Transverse colon (tissue), 4 donors: ENCODE data around the gene ADAMTS3. TPM values are rescaled to one million over a fixed set of nuclear protein-coding genes. Genes with fewer than 3 reads are reported as not detected.
A peak's percentile ranks its signal among the peaks of the same experiment; 100 is the strongest.

Source experiments
- DNase-seq: peaks from one replicate; pipeline ENCODE4 v3.0.0-alpha.2; 2019
- H3K27ac ChIP-seq, 4 donors: fragments of 200-600 bp; sonication (generic); 2 replicates each; pipeline ENCODE4 v1.5.1; 2016 to 2018; ENCODE audit warnings: inconsistent platforms in 4 of 4
- H3K27me3 ChIP-seq: fragments of 200-600 bp; sonication (generic); 2 replicates; pipeline ENCODE4 v1.5.1; 2017; ENCODE audit warnings: inconsistent platforms
- H3K36me3 ChIP-seq, 4 donors: fragments of 200-600 bp; sonication (generic); 2 replicates each; pipeline ENCODE4 v1.5.1; 2017 to 2019; ENCODE audit warnings: inconsistent platforms in 4 of 4
- H3K4me1 ChIP-seq, 4 donors: fragments of 200-600 bp; sonication (generic); 2 replicates each; pipeline ENCODE4 v1.5.1; 2017 to 2020; ENCODE audit warnings: inconsistent platforms in 4 of 4
- H3K4me3 ChIP-seq, 4 donors: fragments of 200-600 bp; sonication (generic); 1 replicate in 1 of 4; 2 replicates in 3 of 4; pipeline versions ENCODE4 v1.5.1 to v1.6.1; 2017 to 2019; ENCODE audit warnings: inconsistent platforms in 4 of 4
- H3K9me3 ChIP-seq, 2 donors: fragments of 200-600 bp; sonication (generic); 2 replicates each; pipeline ENCODE4 v1.5.1; 2017 to 2019; ENCODE audit warnings: inconsistent platforms in 2 of 2
- EP300 ChIP-seq: sonication (generic); formaldehyde crosslinking; IDR thresholded peaks from one replicate; pipeline ENCODE4 v1.6.1; 2017; ENCODE audit warnings: antibody characterized with exemption, low read depth
- POLR2A ChIP-seq: fragments of 450-650 bp; IDR thresholded peaks from one replicate; pipeline ENCODE4 v1.6.1; 2016; ENCODE audit warnings: antibody characterized with exemption, mild to moderate bottlenecking, moderate library complexity
- POLR2AphosphoS5 ChIP-seq, 3 donors: sonication (generic); formaldehyde crosslinking; IDR thresholded peaks; one replicate each; pipeline ENCODE4 v1.6.1; 2016; ENCODE audit warnings: antibody characterized with exemption in 3 of 3
- WGBS, 2 donors: methylation state at CpG; one replicate each; pipeline ENCODE4 v1.1.5; 2018; ENCODE audit warnings: low coverage in 1 of 2; 5-methylcytosine and 5-hydroxymethylcytosine counted together
- in situ Hi-C, 4 donors: fragments of 200-750 bp; cut with MboI; loops; one replicate each; pipeline versions ENCODE4 v1.15.0 to v1.15.1; 2017; ENCODE audit warnings: low sequenced_read_pairs in 3 of 4, low pct_ligation_motif_present in 1 of 4, low pct_unique_long_range_greater_than_20kb in 1 of 4
- intact Hi-C: fragments of 100-400 bp; cut with DNase I; formaldehyde crosslinking; loops from one replicate; pipeline ENCODE4 v1.15.1; 2023; ENCODE audit warnings: low total_unique reads
- total RNA-seq, 4 donors: library from RNA; depleted of rRNA; stranded (reverse); fragments of >200 nt; gene quantifications; one replicate each; pipeline ENCODE4 v1.1.0, GENCODE V29; 2016
- TF ChIP-seq, protein P1 (sequence below), 5 experiments: fragments of 200-600 bp in 3 of 5; fragments of 450-650 bp in 2 of 5; sonication (generic) in 3 of 5; IDR thresholded peaks; 1 replicate in 2 of 5; 2 replicates in 3 of 5; pipeline ENCODE4 v1.5.1; 2016 to 2017; ENCODE audit warnings: antibody characterized with exemption in 5 of 5, inconsistent platforms in 3 of 5, mild to moderate bottlenecking in 2 of 5, moderate library complexity in 1 of 5

The ADAMTS3 gene
- total RNA-seq, 4 donors from 2014 or later = 0.14 to 0.64 TPM; not detected in 2

- in situ Hi-C loops (no loop called here), intact Hi-C loops (no loop called here)
- WGBS, 2 donors = 87 to 88% methylated on average over 5 to 6 of the region's 6 CpGs
- Histone ChIP-seq H3K9me3 (no peaks in the 10 kb centered on the region), H3K27ac (no peak overlapping the region), H3K4me3 (no peak overlapping the region), H3K4me1 (no peaks in the 10 kb centered on the region), H3K36me3 (no peaks in the 10 kb centered on the region), H3K27me3 (no peaks in the 10 kb centered on the region)
- no peak for TF ChIP-seq POLR2AphosphoS5 (IDR thresholded peaks at IDR 0.05)
- TF ChIP-seq POLR2A = no peak
- TF ChIP-seq, protein P1, sequence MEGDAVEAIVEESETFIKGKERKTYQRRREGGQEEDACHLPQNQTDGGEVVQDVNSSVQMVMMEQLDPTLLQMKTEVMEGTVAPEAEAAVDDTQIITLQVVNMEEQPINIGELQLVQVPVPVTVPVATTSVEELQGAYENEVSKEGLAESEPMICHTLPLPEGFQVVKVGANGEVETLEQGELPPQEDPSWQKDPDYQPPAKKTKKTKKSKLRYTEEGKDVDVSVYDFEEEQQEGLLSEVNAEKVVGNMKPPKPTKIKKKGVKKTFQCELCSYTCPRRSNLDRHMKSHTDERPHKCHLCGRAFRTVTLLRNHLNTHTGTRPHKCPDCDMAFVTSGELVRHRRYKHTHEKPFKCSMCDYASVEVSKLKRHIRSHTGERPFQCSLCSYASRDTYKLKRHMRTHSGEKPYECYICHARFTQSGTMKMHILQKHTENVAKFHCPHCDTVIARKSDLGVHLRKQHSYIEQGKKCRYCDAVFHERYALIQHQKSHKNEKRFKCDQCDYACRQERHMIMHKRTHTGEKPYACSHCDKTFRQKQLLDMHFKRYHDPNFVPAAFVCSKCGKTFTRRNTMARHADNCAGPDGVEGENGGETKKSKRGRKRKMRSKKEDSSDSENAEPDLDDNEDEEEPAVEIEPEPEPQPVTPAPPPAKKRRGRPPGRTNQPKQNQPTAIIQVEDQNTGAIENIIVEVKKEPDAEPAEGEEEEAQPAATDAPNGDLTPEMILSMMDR (IDR thresholded peaks at IDR 0.05) = no peak
- TF ChIP-seq EP300 = no peak
- DNase-seq = no peak
Measured at GRCh38 chr4:72577211-72577610, 8.2 kb upstream of the ADAMTS3 start.

- H3K9me3 ChIP-seq = no peaks in the 10 kb centered on the region
- in situ Hi-C loops = no loop called here
- TF ChIP-seq, protein P1 (IDR thresholded peaks at IDR 0.05) = no peak
- TF ChIP-seq POLR2AphosphoS5 (IDR thresholded peaks at IDR 0.05) = no peak
- TF ChIP-seq EP300 = no peak
- no peak for TF ChIP-seq POLR2A
- intact Hi-C loops = no loop called here
- WGBS, 2 donors = 71 to 76% methylated on average over 6 of the region's 6 CpGs
- H3K27ac ChIP-seq = no peak overlapping the region
- peaks cover 36% of the 10 kb centered on the region for H3K27me3 ChIP-seq
- H3K4me1 ChIP-seq = peaks cover 0 to 23% (median 10%) of the 10 kb centered on the region in 4 donors
- H3K4me3 ChIP-seq = no peak overlapping the region
- no peaks in the 10 kb centered on the region for H3K36me3 ChIP-seq
- no peak for DNase-seq
Measured at GRCh38 chr4:72571337-72571736, 2.3 kb upstream of the ADAMTS3 start.

GRCh38 chr4:72569719-72570235 is 756 bp upstream of the ADAMTS3 start:
- intact Hi-C loops (loop anchor here (5.0 kb wide), 1 partner anchor 1732 kb away; the partner anchor contains the start of gene GRSF1), in situ Hi-C loops (no loop called here)
- Histone ChIP-seq H3K27ac (peak overlapping the region; percentile 56 to 82 (median 69)), H3K9me3 (no peaks in the 10 kb centered on the region), H3K27me3 (peaks cover 36% of the 10 kb centered on the region), H3K4me3 (peak overlapping the region in 3 of 4 donors; percentile 31 to 59 (median 42)), H3K36me3 (no peaks in the 10 kb centered on the region), H3K4me1 (peaks cover 0 to 23% (median 10%) of the 10 kb centered on the region in 4 donors)
- TF ChIP-seq POLR2AphosphoS5 (IDR thresholded peaks at IDR 0.05) (no peak), POLR2A (no peak), EP300 (no peak)
- TF ChIP-seq, protein P1 (IDR thresholded peaks at IDR 0.05) = no peak
- no peak for DNase-seq
- WGBS, 2 donors = 46 to 52% methylated on average over 13 to 15 of the region's 15 CpGs

DNA sequence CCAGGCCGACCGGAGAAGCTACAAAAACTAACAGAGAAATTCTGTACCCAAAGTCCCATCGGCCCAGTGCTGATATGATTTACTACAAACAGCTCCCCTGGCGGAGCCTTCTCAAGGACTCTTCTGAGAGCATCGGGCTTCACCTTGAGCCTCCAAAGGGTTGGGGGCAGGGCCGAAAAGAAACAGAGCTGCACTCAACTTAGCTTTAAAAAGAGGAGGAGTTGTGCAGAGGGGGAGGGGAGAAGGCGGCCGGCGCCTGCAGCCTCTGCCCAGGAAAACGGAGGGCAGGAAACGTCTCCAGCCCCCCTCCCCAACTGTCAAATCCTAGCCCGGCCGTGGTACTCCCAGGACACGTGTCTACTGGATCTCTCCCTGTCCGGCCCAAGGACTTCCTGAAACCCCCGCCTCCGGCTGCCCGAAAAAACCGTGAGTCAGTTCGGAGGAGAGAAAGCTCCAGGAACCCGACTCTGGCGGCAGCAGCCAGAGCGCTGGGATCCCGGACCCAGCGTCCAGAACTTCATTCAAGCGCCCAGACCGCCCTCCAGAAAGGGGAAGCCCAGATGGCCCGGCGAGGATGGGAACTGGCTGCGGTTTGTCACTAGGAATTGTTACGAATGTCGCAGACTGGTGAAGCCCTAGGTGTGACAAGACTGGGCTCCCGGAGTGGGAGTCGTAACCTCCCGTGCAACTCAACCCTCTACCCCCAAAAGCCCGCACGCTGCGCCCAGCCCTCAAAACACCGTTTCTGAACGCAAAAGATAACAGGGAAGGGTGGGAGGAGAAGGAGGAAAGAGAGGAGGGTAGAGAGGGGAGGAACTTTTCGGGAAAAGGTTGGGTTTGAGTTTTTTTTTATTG is 973 bp downstream of the ADAMTS3 start:
- peak; percentile 32 for DNase-seq
- Histone ChIP-seq H3K36me3 (no peaks in the 10 kb centered on the region), H3K27me3 (peaks cover 36% of the 10 kb centered on the region), H3K4me3 (peak overlapping the region; percentile 23 to 59 (median 36)), H3K9me3 (no peaks in the 10 kb centered on the region), H3K27ac (peak overlapping the region; percentile 61 to 82 (median 69)), H3K4me1 (peaks cover 0 to 23% (median 10%) of the 10 kb centered on the region in 4 donors)
- in situ Hi-C loops (no loop called here), intact Hi-C loops (loop anchor here (5.0 kb wide), 1 partner anchor 1731 kb away; the partner anchor contains the start of gene GRSF1)
- 2 to 13% methylated on average over 2 to 39 of the region's 41 CpGs for WGBS, 2 donors
- no peak for TF ChIP-seq POLR2A
- TF ChIP-seq, protein P1 (IDR thresholded peaks at IDR 0.05) = peak in 2 of 5 experiments; percentile 11 to 25
